ENCODE data around the gene PSMA6.
"Not testable (repeated sequence)": the region's sequence is repeated elsewhere in the genome, so short reads cannot be mapped to it uniquely, and the experiment has no call there.

PSMA6 gene

GRCh38 chr14:35342489-35343010 is 50.4 kb downstream of the PSMA6 start:
- no peak for DNase-seq (ENCODE audit: low read depth in 3 of 3)

- no peak for DNase-seq (ENCODE audit: low read depth in 3 of 3)
Observed at GRCh38 chr14:35343702-35344101, 51.5 kb downstream of the PSMA6 start.

- DNase-seq (ENCODE audit: low read depth in 3 of 3) = no peak
Observed at GRCh38 chr14:35344107-35344807, 52.1 kb downstream of the PSMA6 start.

GRCh38 chr14:35346738-35347322 is 54.6 kb downstream of the PSMA6 start:
- DNase-seq (ENCODE audit: low read depth in 3 of 3) = no peak

GRCh38 chr14:35347323-35348043 is 55.3 kb downstream of the PSMA6 start:
- no peak for DNase-seq (ENCODE audit: low read depth in 3 of 3)

- not testable (repeated sequence) for DNase-seq (ENCODE audit: low read depth in 3 of 3)
Observed at GRCh38 chr14:35348044-35348380, 55.8 kb downstream of the PSMA6 start.

GRCh38 chr14:35349496-35350365 is 57.5 kb downstream of the PSMA6 start:
- DNase-seq (ENCODE audit: low read depth in 3 of 3) = no peak

GRCh38 chr14:35351497-35351896 is 59.3 kb downstream of the PSMA6 start:
- no peak for DNase-seq (ENCODE audit: low read depth in 3 of 3)

- DNase-seq (ENCODE audit: low read depth in 3 of 3) = no peak
Observed at GRCh38 chr14:35351897-35352273, 59.7 kb downstream of the PSMA6 start.

- no peak for DNase-seq (ENCODE audit: low read depth in 3 of 3)
Observed at GRCh38 chr14:35352274-35353233, 60.4 kb downstream of the PSMA6 start.

GRCh38 chr14:35353409-35354172 is 61.4 kb downstream of the PSMA6 start:
- no peak for DNase-seq (ENCODE audit: low read depth in 3 of 3)

GRCh38 chr14:35355235-35355634 is 63.1 kb downstream of the PSMA6 start:
- not testable (repeated sequence) for DNase-seq (ENCODE audit: low read depth in 3 of 3)

- DNase-seq (ENCODE audit: low read depth in 3 of 3) = peak; percentile 19 to 51 (median 35)
Observed at GRCh38 chr14:35355981-35356841, 64.0 kb downstream of the PSMA6 start.

- DNase-seq (ENCODE audit: low read depth in 3 of 3) = not testable (repeated sequence)
Observed at GRCh38 chr14:35359655-35360054, 67.5 kb downstream of the PSMA6 start.

GRCh38 chr14:35361141-35361480 is 68.9 kb downstream of the PSMA6 start:
- no peak for DNase-seq (ENCODE audit: low read depth in 3 of 3)

GRCh38 chr14:35362450-35362849 is 70.3 kb downstream of the PSMA6 start:
- DNase-seq (ENCODE audit: low read depth in 3 of 3) = no peak

GRCh38 chr14:35362911-35363374 is 70.8 kb downstream of the PSMA6 start:
- no peak for DNase-seq (ENCODE audit: low read depth in 3 of 3)

GRCh38 chr14:35365130-35366055 is 73.2 kb downstream of the PSMA6 start:
- peak; percentile 65 to 80 (median 77) for DNase-seq (ENCODE audit: low read depth in 3 of 3)
